PC-9 (cell line): ENCODE results near the gene NCAM2.

Experiments
- CTCF ChIP-seq: fragments of 200-600 bp; sonication (generic); conservative IDR thresholded peaks from 2 replicates; pipeline ENCODE4 v1.6.1; 2017; ENCODE audit warnings: mixed run types, antibody characterized with exemption, mild to moderate bottlenecking, moderate library complexity
- EZH2 ChIP-seq: fragments of 200-600 bp; sonication (generic); IDR thresholded peaks from 2 replicates; pipeline ENCODE4 v1.8.0; 2017; ENCODE audit warnings: antibody characterized with exemption, low read depth

DNA sequence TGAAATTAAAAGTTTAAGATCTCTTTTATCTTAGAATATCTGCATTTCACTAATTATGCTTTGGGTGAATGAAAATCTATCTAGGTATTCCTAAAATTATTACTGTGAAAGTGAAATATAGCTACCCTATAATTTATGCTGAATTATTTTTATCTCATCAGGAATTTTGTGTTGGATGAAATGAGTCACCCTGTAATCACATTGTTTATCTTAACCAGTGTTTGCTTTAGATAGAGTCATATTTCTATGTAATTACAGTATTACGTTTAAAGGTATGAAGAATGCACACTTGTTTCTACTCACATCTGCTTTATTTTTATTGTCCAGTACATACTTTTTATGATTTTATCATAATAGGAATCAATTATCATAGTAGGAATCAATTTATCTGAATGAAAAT, 249.2 kb downstream of the NCAM2 start:
- no peak for TF ChIP-seq EZH2
- no peak for TF ChIP-seq CTCF
